ENCODE results near the gene ZNF580. TPM values are rescaled to one million over a fixed set of nuclear protein-coding genes. Genes with fewer than 3 reads are reported as not detected.

The ZNF580 gene
- total and polyA plus RNA-seq, 2 of the 8 experiments (the other 6 are each of a cell fraction or from before 2014, with no cell fraction given): 12.0 to 24.6 TPM

GRCh38 chr19:55679343-55680257, 38.8 kb downstream of the ZNF580 start:
- Histone ChIP-seq H3K23me2 (ENCODE audit: low read depth, low read length) (peaks cover 5% of the 10 kb centered on the region; the same call in 1 of the 2 replicates), H4K8ac (ENCODE audit: extremely low read depth, insufficient read depth, low read length) (no peak overlapping the region), H4K91ac (replicated peaks; ENCODE audit: insufficient read length, low read length) (no peak overlapping the region), H3K18ac (ENCODE audit: extremely low read depth, low read length) (no peak overlapping the region), H2BK20ac (ENCODE audit: low read length) (no peak overlapping the region), H2BK15ac (ENCODE audit: low read length) (no peak overlapping the region), H2BK5ac (ENCODE audit: low read depth, low read length) (no peak overlapping the region), H4K5ac (ENCODE audit: insufficient read length, low read depth, low read length) (no peak overlapping the region), H3K9ac (replicated peaks in 1 of 4; ENCODE audit: extremely low read depth in 1 of 4, low read depth in 3 of 4, low read length in 3 of 4) (no peak overlapping the region; a peak in 1 of 7 replicates), H3K4me1 (replicated peaks in 1 of 4; ENCODE audit: control insufficient read depth in 3 of 4, insufficient read depth in 4 of 4, low read length in 3 of 4) (peaks cover 0 to 2% (median 0%) of the 10 kb centered on the region in 4 experiments; a peak in 2 of 7 replicates), H3K27me3 (replicated peaks in 1 of 4; ENCODE audit: control insufficient read depth in 3 of 4, extremely low read depth in 1 of 4, insufficient read depth in 3 of 4, low read length in 3 of 4) (no peaks in the 10 kb centered on the region), H3K4me3 (ENCODE audit: extremely low read depth in 1 of 4, insufficient read depth in 2 of 4, low read depth in 3 of 4, low read length in 4 of 4) (no peak overlapping the region), H3K79me1 (ENCODE audit: low read depth, low read length) (peaks cover 22% of the 10 kb centered on the region), H3K23ac (ENCODE audit: insufficient read length) (no peak overlapping the region), H3K9me3 (ENCODE audit: insufficient read depth in 2 of 2, low read depth in 1 of 2, low read length in 1 of 2) (no peaks in the 10 kb centered on the region), H3K79me2 (ENCODE audit: control insufficient read depth in 1 of 2, insufficient read depth in 2 of 2, low read length in 2 of 2) (peaks cover 21 to 69% of the 10 kb centered on the region in 2 experiments), H2BK120ac (replicated peaks; ENCODE audit: low read depth, low read length) (no peak overlapping the region), H2AK5ac (ENCODE audit: low read depth, low read length) (no peak overlapping the region), H3K4me2 (ENCODE audit: insufficient read depth in 1 of 2, low read depth in 2 of 2, low read length in 2 of 2) (no peak overlapping the region), H4K20me1 (replicated peaks in 1 of 2; ENCODE audit: control insufficient read depth in 1 of 2, insufficient read depth in 2 of 2, low read length in 2 of 2) (peaks cover 10 to 29% of the 10 kb centered on the region in 2 experiments), H3K27ac (ENCODE audit: low read depth, low read length) (no peak overlapping the region), H3K36me3 (ENCODE audit: control insufficient read depth in 2 of 4, insufficient read depth in 4 of 4, low read length in 3 of 4) (peaks cover 7 to 25% (median 19%) of the 10 kb centered on the region in 4 experiments; a peak in 7 of 8 replicates), H2AFZ (ENCODE audit: low read length) (no peak overlapping the region), H3K56ac (replicated peaks; ENCODE audit: insufficient read length, low read depth, low read length) (no peak overlapping the region), H2BK12ac (ENCODE audit: low read depth, low read length) (no peak overlapping the region), H3K14ac (ENCODE audit: insufficient read length) (no peak overlapping the region), H3K4ac (replicated peaks; ENCODE audit: insufficient read length, low read depth, low read length) (no peak overlapping the region)
- no peak for TF ChIP-seq CHD2 (IDR thresholded peaks at IDR 0.05; ENCODE audit: low read length)
- no peak for TF ChIP-seq EP300 (IDR thresholded peaks at IDR 0.05; ENCODE audit: borderline replicate concordance in 1 of 2, low read depth in 2 of 2, low read length in 2 of 2)
- no peak for TF ChIP-seq ATF3 (IDR thresholded peaks at IDR 0.05; ENCODE audit: insufficient read depth, low read depth, low read length)
- no peak for TF ChIP-seq GABPA (IDR thresholded peaks at IDR 0.05; ENCODE audit: borderline replicate concordance, insufficient read depth, low read length)
- no peak for TF ChIP-seq MAFK (IDR thresholded peaks at IDR 0.05; ENCODE audit: low read depth, low read length)
- TF ChIP-seq TAF7 (optimal IDR thresholded peaks at IDR 0.05; ENCODE audit: borderline replicate concordance, low read depth, low read length): no peak
- TF ChIP-seq SIRT6 (IDR thresholded peaks at IDR 0.05; ENCODE audit: low read length): no peak
- TF ChIP-seq SUZ12 (IDR thresholded peaks at IDR 0.05; ENCODE audit: low read length): no peak
- TF ChIP-seq TEAD4 (IDR thresholded peaks at IDR 0.05; ENCODE audit: low read depth, low read length): no peak
- no peak for DNase-seq (ENCODE audit: low read depth in 1 of 2, low spot score in 2 of 2)
- 85% methylated on average over 21 of the region's 24 CpGs; no CpG with 5 or more reads in 1 of the 2 experiments for WGBS, 2 experiments (ENCODE audit: extremely low coverage in 1 of 2, insufficient coverage in 1 of 2, insufficient read length in 1 of 2, insufficient replicate concordance in 2 of 2, low coverage in 1 of 2, low lambda C conversion rate in 2 of 2, missing lambda C conversion rate in 1 of 2)
- ChIA-PET CTCF (ENCODE audit: partially characterized antibody) (no interaction called here), POLR2A (ENCODE audit: partially characterized antibody) (no interaction called here)
- FAIRE-seq: no peak

Data from H1 (cell line).